ENCODE data around the gene TTI1.

The TTI1 gene

GRCh38 chr20:38002422-38002821 is 30.8 kb downstream of the TTI1 start:
- H2AFZ ChIP-seq (ENCODE audit: low read length): no peak overlapping the region
- no peaks in the 10 kb centered on the region for H3K9me2 ChIP-seq (ENCODE audit: low read depth, low read length)
- H3K4me3 ChIP-seq (ENCODE audit: low read depth, low read length, poor library complexity, severe bottlenecking): no peak overlapping the region
- H3K36me3 ChIP-seq (ENCODE audit: insufficient read depth, low read length): peaks cover 84% of the 10 kb centered on the region
- H3F3A ChIP-seq (ENCODE audit: insufficient read depth, low read length): no peaks in the 10 kb centered on the region
- H3K9me3 ChIP-seq (ENCODE audit: low read length): no peaks in the 10 kb centered on the region
- H3K4me2 ChIP-seq (ENCODE audit: low read length): no peak overlapping the region
- H3K27me3 ChIP-seq (ENCODE audit: insufficient read depth, low read length): no peaks in the 10 kb centered on the region
- no peak overlapping the region for H3K27ac ChIP-seq (ENCODE audit: low read depth, low read length, poor library complexity, severe bottlenecking)
- no peaks in the 10 kb centered on the region for H4K20me1 ChIP-seq (ENCODE audit: insufficient read depth, low read length)
- no peak for TF ChIP-seq CTCF (IDR thresholded peaks at IDR 0.05; ENCODE audit: low read length)
- no peak for TF ChIP-seq EZH2 (IDR thresholded peaks at IDR 0.05; ENCODE audit: borderline replicate concordance, low read length)
- no peaks in the 10 kb centered on the region for H3K79me2 ChIP-seq (ENCODE audit: insufficient read depth, low read length)
- no peak overlapping the region for H3K9ac ChIP-seq (ENCODE audit: low read length)
- H3K4me1 ChIP-seq (ENCODE audit: insufficient read depth, low read length, severe bottlenecking): no peaks in the 10 kb centered on the region

GRCh38 chr20:38001981-38002380 is 31.3 kb downstream of the TTI1 start:
- peaks cover 88% of the 10 kb centered on the region for H3K36me3 ChIP-seq (ENCODE audit: insufficient read depth, low read length)
- no peaks in the 10 kb centered on the region for H3F3A ChIP-seq (ENCODE audit: insufficient read depth, low read length)
- no peak overlapping the region for H3K9ac ChIP-seq (ENCODE audit: low read length)
- H3K27ac ChIP-seq (ENCODE audit: low read depth, low read length, poor library complexity, severe bottlenecking): no peak overlapping the region
- TF ChIP-seq EZH2 (IDR thresholded peaks at IDR 0.05; ENCODE audit: borderline replicate concordance, low read length): no peak
- TF ChIP-seq CTCF (IDR thresholded peaks at IDR 0.05; ENCODE audit: low read length): no peak
- H3K4me1 ChIP-seq (ENCODE audit: insufficient read depth, low read length, severe bottlenecking): no peaks in the 10 kb centered on the region
- H3K9me2 ChIP-seq (ENCODE audit: low read depth, low read length): no peaks in the 10 kb centered on the region
- H2AFZ ChIP-seq (ENCODE audit: low read length): no peak overlapping the region
- H4K20me1 ChIP-seq (ENCODE audit: insufficient read depth, low read length): no peaks in the 10 kb centered on the region
- H3K27me3 ChIP-seq (ENCODE audit: insufficient read depth, low read length): no peaks in the 10 kb centered on the region
- no peaks in the 10 kb centered on the region for H3K9me3 ChIP-seq (ENCODE audit: low read length)
- H3K79me2 ChIP-seq (ENCODE audit: insufficient read depth, low read length): no peaks in the 10 kb centered on the region
- H3K4me2 ChIP-seq (ENCODE audit: low read length): no peak overlapping the region
- no peak overlapping the region for H3K4me3 ChIP-seq (ENCODE audit: low read depth, low read length, poor library complexity, severe bottlenecking)

GRCh38 chr20:38001173-38001875 is 31.9 kb downstream of the TTI1 start:
- Histone ChIP-seq H3K4me2 (ENCODE audit: low read length) (no peak overlapping the region), H3F3A (ENCODE audit: insufficient read depth, low read length) (no peaks in the 10 kb centered on the region), H4K20me1 (ENCODE audit: insufficient read depth, low read length) (no peaks in the 10 kb centered on the region), H3K4me3 (ENCODE audit: low read depth, low read length, poor library complexity, severe bottlenecking) (no peak overlapping the region), H2AFZ (ENCODE audit: low read length) (no peak overlapping the region), H3K9me3 (ENCODE audit: low read length) (no peaks in the 10 kb centered on the region), H3K79me2 (ENCODE audit: insufficient read depth, low read length) (no peaks in the 10 kb centered on the region), H3K9ac (ENCODE audit: low read length) (no peak overlapping the region), H3K36me3 (ENCODE audit: insufficient read depth, low read length) (peaks cover 88% of the 10 kb centered on the region), H3K4me1 (ENCODE audit: insufficient read depth, low read length, severe bottlenecking) (no peaks in the 10 kb centered on the region), H3K27ac (ENCODE audit: low read depth, low read length, poor library complexity, severe bottlenecking) (no peak overlapping the region), H3K27me3 (ENCODE audit: insufficient read depth, low read length) (no peaks in the 10 kb centered on the region), H3K9me2 (ENCODE audit: low read depth, low read length) (no peaks in the 10 kb centered on the region)
- TF ChIP-seq EZH2 (IDR thresholded peaks at IDR 0.05; ENCODE audit: borderline replicate concordance, low read length) (no peak), CTCF (IDR thresholded peaks at IDR 0.05; ENCODE audit: low read length) (no peak)
